GM18867 (cell line): Measurements from ENCODE around the gene WNK1.
"Not testable (repeated sequence)": the region's sequence is repeated elsewhere in the genome, so short reads cannot be mapped to it uniquely, and the experiment has no call there.

ENCODE experiments used
- ATAC-seq: cut with Tn5 transposase; IDR thresholded peaks from one replicate; pipeline ENCODE4 v1.9.1; 2021; ENCODE audit warnings: mild to moderate bottlenecking, moderate library complexity; ENCODE audit not compliant: unreplicated experiment

The WNK1 gene

DNA sequence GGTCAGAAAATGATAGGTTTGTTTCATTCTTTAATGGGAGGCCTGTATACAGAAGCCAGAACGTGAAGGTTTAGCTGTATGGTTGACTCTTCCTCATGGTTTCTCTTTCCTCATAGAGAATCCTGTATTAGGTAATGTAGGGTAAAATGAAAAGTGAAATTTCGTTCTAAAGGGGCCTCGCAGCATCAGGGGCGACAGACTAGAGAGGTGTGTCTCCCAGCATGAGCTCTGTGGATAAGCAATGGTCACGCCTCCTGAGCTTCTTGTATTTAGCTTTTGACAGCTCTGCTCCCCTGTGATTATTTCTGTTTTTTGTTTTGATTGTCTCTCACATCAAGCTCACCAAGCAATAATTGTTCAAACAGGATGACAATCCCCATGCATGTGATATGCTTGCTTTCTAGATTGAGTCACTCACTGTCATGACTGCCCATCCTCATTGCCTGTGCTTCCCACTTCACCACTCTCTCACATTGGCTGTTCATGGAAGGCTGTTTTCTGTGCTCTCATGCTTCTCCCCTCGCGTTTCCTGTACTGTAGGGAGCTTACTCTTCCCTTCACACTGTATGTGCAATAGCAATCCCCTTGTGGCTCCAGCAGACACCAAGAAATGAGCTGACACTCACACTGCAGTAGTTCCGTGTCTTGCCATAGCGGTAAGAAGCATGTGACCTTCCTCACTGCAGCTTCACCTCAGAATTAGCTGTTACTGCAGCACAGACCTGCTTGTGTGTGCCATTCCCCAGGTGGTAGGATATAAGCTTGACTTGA lies 153.1 kb downstream of the WNK1 start:
- ATAC-seq: no peak

DNA sequence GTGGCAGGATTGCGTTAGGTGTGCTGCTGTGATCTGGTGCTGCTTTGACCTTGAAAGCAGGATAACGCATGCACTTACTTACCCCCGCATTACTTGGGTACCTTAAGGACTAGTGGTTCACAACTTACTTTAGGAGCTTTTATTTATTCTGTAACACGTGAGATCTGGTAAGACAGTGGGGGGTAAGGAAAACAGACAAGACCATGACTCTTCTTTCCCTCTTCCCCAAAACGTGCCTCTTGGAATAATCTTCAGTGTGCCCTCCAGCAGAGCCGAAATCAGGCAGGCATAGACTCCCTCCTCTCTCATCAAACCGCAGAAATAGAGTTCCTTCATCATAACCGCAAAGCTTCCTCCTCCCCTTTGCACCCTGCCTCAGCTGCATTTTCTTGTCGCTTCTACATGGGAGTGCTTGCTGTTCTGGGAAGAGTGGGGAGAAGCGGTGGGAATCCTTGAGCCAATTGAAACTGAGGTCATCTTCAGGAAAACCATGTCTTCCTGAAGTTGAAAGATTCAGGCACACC lies 153.7 kb downstream of the WNK1 start:
- ATAC-seq: no peak

DNA sequence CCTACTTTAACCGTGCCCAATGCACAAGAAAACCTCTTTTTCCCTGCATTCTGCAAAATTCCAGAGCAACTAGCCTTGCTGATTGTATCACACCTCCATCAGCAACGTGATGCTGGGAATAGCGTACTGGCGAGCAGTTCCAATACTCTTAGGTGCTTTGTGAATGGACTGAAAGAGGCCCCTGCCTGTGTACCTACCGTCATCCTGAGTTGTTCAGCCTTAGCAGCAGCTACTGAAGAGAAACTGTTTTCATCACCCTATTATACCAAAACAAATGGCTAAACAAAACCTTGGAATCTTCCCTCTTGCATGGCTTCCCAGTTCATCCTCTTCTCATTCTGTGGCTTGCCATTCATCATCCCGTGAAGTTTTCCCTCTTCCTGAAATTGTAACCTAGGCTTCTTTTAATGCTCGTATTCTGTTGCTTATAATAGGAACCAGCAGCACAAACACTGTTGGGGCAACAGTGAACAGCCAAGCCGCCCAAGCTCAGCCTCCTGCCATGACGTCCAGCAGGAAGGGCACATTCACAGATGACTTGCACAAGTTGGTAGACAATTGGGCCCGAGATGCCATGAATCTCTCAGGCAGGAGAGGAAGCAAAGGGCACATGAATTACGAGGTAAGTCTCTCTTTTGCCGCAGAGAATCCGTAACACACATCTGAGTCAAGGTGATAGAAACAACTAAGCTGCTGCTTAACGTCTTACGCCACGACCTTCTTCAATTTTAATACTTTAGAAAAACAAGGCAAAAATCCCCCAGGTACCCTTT lies 155.2 kb downstream of the WNK1 start:
- ATAC-seq: no peak

DNA sequence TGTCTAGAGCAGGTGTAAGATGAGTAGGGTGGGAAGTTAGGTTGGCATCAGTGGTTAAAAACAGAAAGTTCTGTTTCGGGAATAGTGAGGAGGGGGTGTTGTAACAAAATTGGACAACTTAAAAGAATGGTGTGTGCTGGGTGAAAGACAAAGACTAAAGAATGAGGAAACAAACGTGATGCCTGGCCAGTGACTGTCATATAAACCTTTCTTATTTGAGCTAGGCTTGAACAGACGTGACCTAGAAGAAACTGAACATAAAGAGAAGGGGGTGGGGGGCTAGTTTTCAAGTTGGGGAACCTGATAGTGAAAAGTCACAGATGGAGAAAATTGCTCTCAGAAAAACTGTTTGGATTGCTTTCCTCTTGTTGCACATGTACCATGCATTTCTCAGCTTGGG lies 157.5 kb downstream of the WNK1 start:
- ATAC-seq: no peak

DNA sequence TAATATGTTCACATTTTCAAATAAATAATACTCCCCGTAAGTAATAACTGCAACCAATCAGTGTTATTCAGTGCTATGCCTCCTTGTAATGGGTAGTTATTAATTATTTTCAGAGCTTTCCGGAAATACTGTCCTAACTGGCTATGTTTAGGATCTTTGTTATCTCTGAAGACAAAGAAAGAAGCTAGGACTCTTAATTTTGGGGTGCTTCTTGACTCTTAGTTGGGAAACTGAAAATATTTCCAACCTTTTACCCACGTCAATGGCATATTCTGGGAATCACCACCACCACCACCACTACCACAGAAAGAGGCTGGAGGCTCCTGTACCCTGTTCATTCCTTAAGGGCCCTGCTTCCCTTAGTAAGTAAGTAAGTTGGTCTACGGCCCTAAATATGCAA lies 158.0 kb downstream of the WNK1 start:
- no peak for ATAC-seq

DNA sequence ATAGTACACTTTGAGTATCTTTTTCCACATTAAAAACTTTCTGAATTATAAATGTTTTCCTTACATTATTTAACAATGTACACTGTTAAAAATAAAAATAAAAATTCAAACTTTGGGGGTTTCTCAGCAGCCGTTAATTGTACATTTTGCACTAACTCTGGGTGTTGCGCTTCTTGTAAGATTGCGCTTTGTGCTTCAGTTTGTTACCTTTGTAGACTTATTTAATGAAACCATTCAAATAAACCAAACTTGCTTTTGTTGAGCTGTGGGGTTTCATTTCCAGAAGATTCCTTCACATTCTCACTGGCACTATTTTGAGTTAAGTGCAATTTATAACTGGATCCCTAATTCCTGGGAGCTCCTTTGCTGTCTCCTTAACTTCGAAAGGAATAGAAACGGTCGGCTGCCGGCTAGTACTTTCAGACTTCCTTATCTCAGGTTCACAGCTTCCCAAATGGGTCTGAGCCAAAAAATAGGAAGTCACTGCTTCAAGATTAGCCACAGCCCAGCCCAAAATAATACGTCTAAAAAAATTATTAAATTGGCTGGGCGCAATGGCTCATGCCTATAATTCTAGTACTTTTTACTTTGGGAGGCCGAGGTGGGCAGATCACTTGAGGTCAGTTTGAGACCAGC lies 158.9 kb downstream of the WNK1 start:
- no peak for ATAC-seq

DNA sequence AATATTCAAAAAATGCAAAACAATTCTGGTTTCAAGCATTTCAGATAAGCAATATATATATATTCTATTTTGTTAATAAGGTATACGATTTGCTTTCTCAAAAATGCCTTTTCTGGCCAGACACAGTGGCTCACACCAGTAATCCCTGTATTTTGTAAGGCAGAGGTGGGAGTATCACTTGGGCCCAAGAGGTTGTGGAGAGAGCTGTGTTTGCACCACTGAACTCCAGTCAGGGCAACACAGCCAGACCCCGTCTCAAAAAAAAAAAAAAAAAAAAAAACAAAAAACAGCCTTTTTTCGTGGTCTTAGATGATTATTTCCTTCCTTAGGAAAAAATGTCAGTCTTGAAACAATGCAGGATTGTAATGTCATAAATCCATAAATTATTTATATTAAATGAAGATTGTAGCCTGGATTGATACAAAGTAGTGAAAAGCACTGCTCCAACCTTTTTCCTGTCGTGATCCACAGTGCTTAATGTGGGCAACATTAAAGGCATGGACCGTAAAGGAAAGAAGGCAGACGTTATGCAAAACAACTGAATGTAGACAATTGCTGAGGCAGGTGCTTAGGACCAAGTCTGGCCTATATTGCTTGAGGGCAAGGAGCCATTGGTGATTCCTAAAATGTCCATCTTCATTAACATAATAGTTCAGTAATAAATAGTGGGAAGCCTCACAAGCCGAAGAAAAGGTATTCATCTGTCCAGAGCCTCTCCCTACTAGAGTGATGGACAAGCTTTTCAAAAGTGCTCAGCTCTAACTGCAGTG lies 160.3 kb downstream of the WNK1 start:
- no peak for ATAC-seq

DNA sequence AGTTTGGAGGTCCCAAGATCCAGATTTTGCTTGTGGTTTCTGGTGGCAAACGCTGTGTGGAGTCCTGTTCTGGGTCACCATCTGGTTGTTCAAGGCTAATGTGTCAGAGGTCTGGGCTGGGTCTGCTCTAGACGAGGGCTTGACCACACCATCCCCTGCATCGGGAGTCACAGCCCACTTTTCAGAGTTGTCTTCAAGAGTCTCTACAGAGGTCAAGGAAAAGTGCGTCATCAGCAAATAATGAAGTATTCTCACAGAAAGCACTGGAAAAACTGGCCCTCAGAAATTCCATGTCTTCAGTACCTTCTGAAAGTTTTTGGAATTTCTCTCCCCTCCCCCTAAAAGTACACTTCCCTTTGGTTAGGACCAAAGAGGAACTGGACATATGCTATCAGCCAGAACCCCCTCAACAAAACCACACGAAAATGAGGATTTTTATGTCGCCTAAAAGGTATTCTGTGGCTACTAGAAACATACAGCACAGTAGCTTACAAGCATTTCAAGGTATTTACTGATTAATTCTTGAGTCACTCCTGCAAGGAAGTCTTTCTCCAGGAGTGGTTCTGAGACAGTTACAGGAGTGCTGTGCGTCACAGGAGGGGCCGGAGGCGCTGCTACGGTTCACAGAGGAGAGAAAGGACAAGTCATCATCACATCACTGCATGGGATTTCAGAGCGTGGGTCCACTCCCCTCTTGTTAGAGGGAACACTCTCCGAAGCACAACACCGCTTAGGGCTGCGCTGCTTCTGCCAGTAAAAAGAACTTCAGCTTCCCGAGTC lies 161.7 kb downstream of the WNK1 start:
- no peak for ATAC-seq

DNA sequence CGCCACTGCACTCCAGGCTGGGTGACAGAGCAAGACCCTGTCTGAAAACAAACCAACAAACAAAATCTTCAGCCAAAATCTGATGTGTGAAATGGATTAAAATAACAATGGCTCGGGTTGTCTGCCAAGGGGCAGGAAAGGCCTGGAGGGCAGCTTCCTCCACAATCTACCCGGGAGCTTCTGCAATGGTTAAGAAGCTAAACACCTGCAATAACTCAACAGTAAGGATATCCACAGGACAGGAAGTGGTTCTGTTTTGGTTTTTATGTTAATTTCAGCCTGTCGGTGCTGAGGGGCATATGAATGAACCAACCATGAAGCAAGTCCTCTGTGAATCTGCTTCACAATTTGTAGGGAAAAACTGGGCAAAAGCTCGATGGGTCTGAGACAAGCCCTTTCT lies 162.7 kb downstream of the WNK1 start:
- no peak for ATAC-seq

DNA sequence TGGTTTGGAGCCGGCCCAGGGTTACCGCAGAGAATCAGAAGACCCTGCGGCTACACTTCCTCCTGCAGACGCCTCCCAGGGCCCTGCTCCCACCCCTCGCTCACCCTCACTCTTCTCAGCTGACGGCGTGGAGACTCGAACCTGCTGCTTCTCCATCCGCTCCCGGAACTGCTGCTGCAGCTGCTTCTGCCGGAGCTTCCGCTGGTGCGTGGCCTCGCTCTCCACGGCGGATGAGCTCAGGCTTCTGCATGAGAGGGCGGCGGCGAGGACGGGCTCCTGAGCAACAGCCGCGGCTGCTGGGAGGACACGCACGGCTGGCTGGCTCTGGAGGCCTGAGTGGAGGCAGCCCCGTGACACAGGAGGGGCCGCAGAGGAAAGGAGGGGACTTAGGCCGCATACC lies 163.9 kb downstream of the WNK1 start:
- no peak for ATAC-seq

DNA sequence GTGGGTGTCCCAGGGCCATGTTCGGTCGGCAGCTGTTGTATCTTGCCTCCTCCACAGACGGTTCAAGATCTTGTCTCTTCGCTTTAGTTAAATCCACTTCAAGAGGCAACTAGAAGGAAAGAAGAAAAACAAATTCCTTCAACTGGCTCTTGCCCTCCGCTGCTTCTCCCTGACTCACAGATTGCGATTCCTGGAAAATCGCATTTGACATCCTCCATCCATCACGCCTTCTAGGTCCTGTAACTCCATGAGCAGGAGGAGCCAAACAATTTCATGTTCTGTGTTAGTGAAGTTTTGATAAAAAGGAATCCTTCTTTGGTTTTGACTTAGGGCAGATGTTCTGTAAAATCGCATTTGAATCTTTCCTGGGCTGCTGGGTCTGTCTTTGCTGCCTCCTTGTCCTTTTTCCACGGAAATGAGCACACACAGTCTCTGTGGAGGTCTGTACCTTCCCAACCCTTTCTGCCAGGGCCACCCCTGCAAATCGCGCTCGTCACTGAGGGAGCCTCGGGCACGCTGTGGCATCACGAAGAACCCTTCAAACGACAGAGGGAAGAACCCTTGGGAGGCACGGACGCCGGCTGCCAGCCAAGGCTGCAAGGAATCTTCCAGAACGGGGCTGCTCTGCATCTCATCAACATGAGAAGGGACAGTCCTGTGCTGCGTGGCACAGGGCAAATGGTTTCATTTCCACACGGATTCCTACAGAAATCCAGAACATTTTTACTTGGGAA lies 164.5 kb downstream of the WNK1 start:
- no peak for ATAC-seq

DNA sequence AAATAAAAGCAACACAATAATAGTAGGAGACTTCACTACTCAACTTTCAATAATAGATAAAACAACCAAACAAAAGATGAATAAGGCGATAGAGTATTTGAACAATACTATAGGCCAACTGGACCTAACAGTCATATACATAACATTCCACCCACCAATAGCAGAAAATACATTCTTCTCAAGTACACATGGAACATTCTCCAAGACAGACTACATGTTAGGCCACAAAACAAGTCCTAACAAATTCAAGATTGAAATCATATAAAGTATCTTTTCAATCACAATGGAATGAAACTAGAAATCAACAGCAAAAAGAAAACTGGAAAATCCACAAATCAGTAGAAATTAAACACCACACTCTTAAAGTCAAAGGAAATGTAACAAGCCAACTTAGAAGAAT lies 168.3 kb downstream of the WNK1 start:
- no peak for ATAC-seq

DNA sequence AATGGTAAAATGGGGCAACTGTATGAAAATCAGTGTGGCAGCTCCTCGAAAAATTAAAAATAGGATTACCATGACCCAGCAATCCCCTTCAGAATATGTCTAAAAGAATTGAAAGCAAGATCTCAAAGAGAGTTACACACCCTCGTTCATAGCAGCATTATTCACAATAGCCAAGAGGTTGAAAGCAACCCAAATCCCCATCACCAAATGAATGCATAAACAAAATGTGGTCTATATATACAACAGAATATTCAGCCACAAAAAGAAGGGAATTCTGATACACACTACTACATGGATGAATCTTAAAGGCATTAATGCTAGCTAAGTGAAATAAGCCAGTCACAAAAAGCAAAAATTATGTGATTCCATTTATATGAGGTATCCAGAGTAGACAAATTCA lies 169.9 kb downstream of the WNK1 start:
- ATAC-seq: no peak

DNA sequence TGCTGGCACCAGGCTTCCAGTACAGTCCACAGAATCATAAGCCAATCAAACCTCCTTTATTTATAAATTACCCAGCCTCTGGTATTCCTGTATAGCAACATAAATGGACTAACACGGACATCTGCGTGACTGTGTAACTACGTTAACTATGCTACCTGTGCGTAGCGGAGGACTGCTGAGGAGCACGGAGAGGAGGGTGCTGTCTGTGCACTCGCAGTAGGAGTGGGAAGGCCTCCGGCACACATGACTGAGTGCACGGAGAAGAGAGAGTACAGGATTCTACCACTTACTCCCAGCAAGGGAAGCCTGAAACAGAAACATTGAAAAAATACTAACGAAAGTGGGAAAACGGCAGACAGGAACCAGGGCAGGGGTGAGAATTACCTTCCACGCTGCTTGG lies 174.3 kb downstream of the WNK1 start:
- ATAC-seq: no peak

DNA sequence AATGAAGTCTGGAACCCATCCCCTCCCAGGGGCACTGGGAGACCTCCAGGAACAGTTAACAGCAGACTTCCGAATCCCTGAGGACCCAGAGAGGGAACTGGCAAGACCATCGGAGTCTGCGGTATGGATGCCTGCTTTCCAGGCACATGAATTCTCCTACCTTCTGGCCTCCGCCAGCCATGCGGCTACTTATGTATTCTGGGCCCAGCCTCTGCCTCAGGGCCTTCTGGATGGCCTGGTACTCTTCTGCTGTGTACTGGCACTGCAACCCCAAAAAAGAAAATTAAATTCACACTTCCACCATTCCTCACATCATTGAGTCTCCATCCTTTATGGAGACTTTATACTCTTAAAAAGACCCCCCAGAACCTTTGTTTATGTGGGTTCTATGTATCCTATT lies 178.7 kb downstream of the WNK1 start:
- ATAC-seq: no peak

DNA sequence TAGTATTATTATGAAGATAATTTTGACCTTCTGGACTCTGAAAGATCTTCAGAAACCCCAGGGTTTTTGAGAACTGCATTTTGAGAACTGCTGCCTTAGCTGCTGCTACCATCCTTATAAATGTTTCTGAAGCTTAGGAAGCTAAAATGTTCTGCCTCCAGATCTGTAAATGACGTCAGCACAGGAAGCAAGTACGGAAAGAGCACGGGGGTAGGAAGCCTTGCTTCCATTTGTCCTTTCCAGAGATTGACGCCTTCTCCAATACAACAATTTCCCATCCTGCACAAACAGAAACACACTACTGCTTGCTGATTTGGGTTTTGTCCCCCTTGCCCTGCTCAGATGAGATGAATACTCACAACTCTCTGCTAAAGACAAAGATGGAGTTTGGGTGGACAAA lies 179.2 kb downstream of the WNK1 start:
- ATAC-seq: no peak

DNA sequence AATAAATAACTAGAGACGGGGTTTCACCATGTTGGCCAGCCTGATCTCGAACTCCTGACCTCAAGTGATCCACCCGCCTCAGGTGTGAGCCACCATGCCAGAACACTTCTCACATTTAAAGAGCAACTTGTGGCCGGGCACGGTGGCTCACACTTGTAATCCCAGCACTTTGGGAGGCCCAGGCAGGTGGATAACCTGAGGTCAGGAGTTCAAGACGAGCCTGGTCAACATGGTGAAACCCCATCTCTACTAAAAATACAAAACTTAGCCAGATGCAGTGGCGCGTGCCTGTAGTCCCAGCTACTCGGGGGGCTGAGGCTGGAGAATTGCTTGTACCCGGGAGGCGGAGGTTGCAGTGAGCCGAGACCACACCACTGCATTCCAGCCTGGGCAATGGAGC lies 183.5 kb downstream of the WNK1 start:
- ATAC-seq: not testable (repeated sequence)

DNA sequence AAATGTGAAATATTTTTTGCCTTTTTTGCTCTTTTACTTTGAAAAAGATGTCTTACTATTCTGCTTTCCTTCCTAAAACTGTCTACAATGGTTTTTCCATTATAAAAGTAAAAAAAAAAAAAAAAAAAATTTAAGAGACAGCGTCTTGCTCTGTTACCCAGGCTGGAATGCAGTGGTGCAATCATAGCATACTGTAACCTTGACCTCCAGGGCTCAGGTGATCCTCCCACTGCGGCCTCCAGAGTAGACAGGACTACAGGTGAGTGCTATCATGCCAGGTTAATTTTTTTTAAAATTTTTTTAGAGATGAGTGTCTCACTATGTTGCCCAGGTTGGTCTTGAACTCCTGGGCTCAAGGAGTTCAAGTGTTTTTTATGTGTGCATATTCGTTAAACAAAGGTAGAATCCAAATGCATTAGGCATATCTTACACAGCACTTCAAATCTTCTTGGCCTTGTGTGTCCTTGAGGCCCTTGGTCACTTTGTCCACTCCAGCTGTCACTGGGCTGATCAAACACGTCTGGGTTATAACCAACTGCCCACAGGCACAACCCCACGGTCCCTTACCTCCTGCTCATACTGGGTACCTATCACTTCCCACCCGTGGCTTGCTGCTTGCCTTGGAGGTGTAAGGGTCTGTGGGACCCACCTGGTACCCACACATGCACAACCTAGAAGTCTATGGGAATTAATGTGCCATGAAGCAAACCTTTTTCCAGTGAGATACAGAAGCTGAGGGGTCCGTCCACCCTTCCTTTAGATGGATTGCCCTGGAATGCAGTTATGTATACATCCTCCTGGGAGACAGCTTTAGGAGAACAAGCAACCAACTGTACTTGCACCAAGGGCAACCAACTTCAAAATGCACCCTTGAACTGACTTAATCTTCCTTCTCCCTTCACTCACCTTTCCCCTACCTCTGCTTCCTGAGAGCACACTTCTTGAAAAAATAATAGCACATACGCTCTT lies 184.3 kb downstream of the WNK1 start:
- ATAC-seq: no peak
